HCT116 (cell line): Measurements from ENCODE around the gene MUC6. TPM values are rescaled to one million over a fixed set of nuclear protein-coding genes. Genes with fewer than 3 reads are reported as not detected.

Experiments
- ATAC-seq: fragments of 200-7000 bp; cut with Tn5 transposase; 2 replicates; pipeline ENCODE4 v1.9.1; 2020; ENCODE audit warnings: mild to moderate bottlenecking, moderate library complexity
- BruUV-seq: library from RNA; stranded (reverse); fragments of 400-500 nt; replicated peaks from 2 replicates; lab custom pipeline; 2021; lab: Mats Ljungman, UMichigan
- CTCF ChIA-PET: fragments of 300-600 bp; sonication (Branson Sonifier 250); formaldehyde crosslinking; loops from one replicate; lab custom pipeline; 2021; ENCODE audit warnings: antibody characterized with exemption; lab: Charles Lee
- POLR2A ChIA-PET: fragments of 300-600, 350-600 bp; sonication (Branson Sonifier 250); formaldehyde crosslinking; loops from one replicate; lab custom pipeline; 2021; ENCODE audit warnings: antibody characterized with exemption; lab: Charles Lee
- RAD21 ChIA-PET, 2 experiments: fragments of 300-600 bp; sonication (Branson Sonifier 250); formaldehyde crosslinking; loops; one replicate each; lab custom pipeline; 2023; ENCODE audit warnings: low total read pairs in 2 of 2; ENCODE audit not compliant: uncharacterized antibody in 2 of 2, unreplicated experiment in 2 of 2, low non-redundant PET in 1 of 2; lab: Charles Lee
- DNase-seq: peaks from one replicate; pipeline ENCODE4 v3.0.0-alpha.2; 2010; ENCODE audit warnings: low read depth, low spot score
- H2AFZ ChIP-seq: fragments of 200-600 bp; shearing (Covaris generic), sonication (generic); 2 replicates; pipeline ENCODE4 v1.6.1; 2017; ENCODE audit warnings: low read depth, mixed run types, mixed read lengths, antibody characterized with exemption, low read length; ENCODE audit not compliant: poor library complexity, severe bottlenecking
- H3K27ac ChIP-seq: 2 replicates; pipeline ENCODE4 v1.5.1; 2012; ENCODE audit warnings: low read depth, low read length
- H3K27me3 ChIP-seq: fragments of 200-600 bp; sonication (generic); 2 replicates; pipeline ENCODE4 v1.6.1; 2016; ENCODE audit warnings: mixed run types, low read length, mixed read lengths; ENCODE audit not compliant: insufficient read depth
- H3K36me3 ChIP-seq, 2 experiments: fragments of 200-500 bp in 1 of 2; fragments of 200-600 bp in 1 of 2; sonication (Bioruptor generic) in 1 of 2; sonication (generic) in 1 of 2; 2 replicates each; pipeline versions ENCODE4 v1.5.1 to v1.6.1; 2014 to 2016; ENCODE audit warnings: low read length in 2 of 2, inconsistent platforms in 1 of 2, mixed read lengths in 1 of 2, mixed run types in 1 of 2; ENCODE audit not compliant: insufficient read depth in 2 of 2, control insufficient read depth in 1 of 2
- H3K4me1 ChIP-seq, 2 experiments: fragments of 200-600 bp in 1 of 2; sonication (generic) in 1 of 2; 2 replicates each; pipeline versions ENCODE4 v1.5.1 to v1.6.1; 2012 to 2017; ENCODE audit warnings: low read length in 2 of 2, inconsistent platforms in 1 of 2, mild to moderate bottlenecking in 1 of 2, mixed read lengths in 1 of 2, mixed run types in 1 of 2, moderate library complexity in 1 of 2; ENCODE audit not compliant: insufficient read depth in 2 of 2, control insufficient read depth in 1 of 2
- H3K4me2 ChIP-seq: fragments of 200-600 bp; sonication (generic); 2 replicates; pipeline ENCODE4 v1.6.1; 2017; ENCODE audit warnings: mixed run types, low read length, mixed read lengths
- H3K4me3 ChIP-seq, 2 experiments: fragments of 200-600 bp in 1 of 2; sonication (generic) in 1 of 2; replicated peaks in 1 of 2; 2 replicates each; pipeline ENCODE4 v1.5.1; 2011 to 2016; ENCODE audit warnings: low read length in 2 of 2, control low read depth in 1 of 2, low read depth in 1 of 2, mild to moderate bottlenecking in 1 of 2, mixed read lengths in 1 of 2, mixed run types in 1 of 2
- H3K79me2 ChIP-seq: fragments of 200-600 bp; sonication (generic); 2 replicates; pipeline ENCODE4 v1.6.1; 2017; ENCODE audit warnings: mild to moderate bottlenecking, mixed run types, low read length, moderate library complexity, mixed read lengths; ENCODE audit not compliant: insufficient read depth
- H3K9ac ChIP-seq: fragments of 200-600 bp; sonication (generic); 2 replicates; pipeline ENCODE4 v1.6.1; 2016; ENCODE audit warnings: low read length, mixed read lengths
- H3K9me2 ChIP-seq: fragments of 200-600 bp; sonication (generic), shearing (Covaris generic); 2 replicates; pipeline ENCODE4 v1.6.1; 2017; ENCODE audit warnings: mixed run types, mild to moderate bottlenecking, moderate library complexity; ENCODE audit not compliant: insufficient read depth
- H3K9me3 ChIP-seq, 2 experiments: fragments of 200-500 bp in 1 of 2; fragments of 200-600 bp in 1 of 2; sonication (Bioruptor generic) in 1 of 2; sonication (generic) in 1 of 2; 2 replicates each; pipeline ENCODE4 v1.6.1; 2014 to 2017; ENCODE audit warnings: low read length in 2 of 2, mixed read lengths in 2 of 2, inconsistent platforms in 1 of 2, low read depth in 1 of 2, mild to moderate bottlenecking in 1 of 2, mixed run types in 1 of 2, moderate library complexity in 1 of 2; ENCODE audit not compliant: control insufficient read depth in 1 of 2, insufficient read depth in 1 of 2
- H4K20me1 ChIP-seq: fragments of 200-600 bp; sonication (generic), shearing (Covaris generic); 2 replicates; pipeline ENCODE4 v1.6.1; 2017; ENCODE audit warnings: mixed run types, mild to moderate bottlenecking, moderate library complexity; ENCODE audit not compliant: insufficient read depth
- ATF3 ChIP-seq: IDR thresholded peaks from 2 replicates; pipeline ENCODE4 v1.6.1; 2012
- CBX3 ChIP-seq: IDR thresholded peaks from 2 replicates; pipeline ENCODE4 v1.6.1; 2012; ENCODE audit warnings: low read depth
- CEBPB ChIP-seq: IDR thresholded peaks from 2 replicates; pipeline ENCODE4 v1.6.1; 2012; ENCODE audit warnings: low read depth
- EGR1 ChIP-seq: IDR thresholded peaks from 2 replicates; pipeline ENCODE4 v1.6.1; 2012; ENCODE audit warnings: low read depth
- EZH2 ChIP-seq: fragments of 200-600 bp; sonication (generic); IDR thresholded peaks from 2 replicates; pipeline ENCODE4 v1.6.1; 2017; ENCODE audit warnings: antibody characterized with exemption, mixed run types
- FOSL1 ChIP-seq: IDR thresholded peaks from 2 replicates; pipeline ENCODE4 v1.6.1; 2012; ENCODE audit warnings: low read depth
- JUND ChIP-seq: IDR thresholded peaks from 2 replicates; pipeline ENCODE4 v1.6.1; 2012
- RAD21 ChIP-seq: IDR thresholded peaks from 2 replicates; pipeline ENCODE4 v1.6.1; 2012; ENCODE audit warnings: low read depth, mild to moderate bottlenecking
- REST ChIP-seq: IDR thresholded peaks from 2 replicates; pipeline ENCODE4 v1.6.1; 2012; ENCODE audit warnings: low read depth
- SIN3A ChIP-seq: IDR thresholded peaks from 2 replicates; pipeline ENCODE4 v1.6.1; 2012; ENCODE audit warnings: low read depth
- SP1 ChIP-seq: IDR thresholded peaks from 2 replicates; pipeline ENCODE4 v1.6.1; 2012; ENCODE audit warnings: low read depth
- SRF ChIP-seq: IDR thresholded peaks from 2 replicates; pipeline ENCODE4 v1.6.1; 2012; ENCODE audit warnings: low read depth
- TCF7L2 ChIP-seq: IDR thresholded peaks from 2 replicates; pipeline ENCODE4 v1.7.0; 2011; ENCODE audit warnings: borderline replicate concordance, inconsistent platforms; ENCODE audit not compliant: insufficient read depth, insufficient read length; ENCODE audit errors: extremely low read depth
- YY1 ChIP-seq: IDR thresholded peaks from 2 replicates; pipeline ENCODE4 v1.6.1; 2011; ENCODE audit warnings: low read length, low read depth, moderate library complexity, mild to moderate bottlenecking; ENCODE audit not compliant: insufficient replicate concordance; ENCODE audit errors: extremely low read depth
- ZFX ChIP-seq: fragments of 450-650 bp; IDR thresholded peaks from 2 replicates; pipeline ENCODE4 v1.6.1; 2017
- intact Hi-C: fragments of 100-400 bp; cut with micrococcal nuclease; formaldehyde crosslinking; loops from 2 replicates; pipeline ENCODE4 v1.10.0; 2022
- total RNA-seq: library from RNA; stranded (reverse); gene quantifications from one replicate; pipeline ENCODE4 v1.2.1, GENCODE V29; 2021; ENCODE audit not compliant: unreplicated experiment
- TF ChIP-seq, protein P1 (sequence below): IDR thresholded peaks from 2 replicates; pipeline ENCODE4 v1.6.1; 2012
- TF ChIP-seq, protein P2 (sequence below): IDR thresholded peaks from 2 replicates; pipeline ENCODE4 v1.6.1; 2011; ENCODE audit warnings: mild to moderate bottlenecking, low read length, moderate library complexity; ENCODE audit not compliant: insufficient replicate concordance; ENCODE audit errors: extremely low read depth

MUC6 gene
- total RNA-seq, 1 experiment from 2014 or later = 0.02 TPM

DNA sequence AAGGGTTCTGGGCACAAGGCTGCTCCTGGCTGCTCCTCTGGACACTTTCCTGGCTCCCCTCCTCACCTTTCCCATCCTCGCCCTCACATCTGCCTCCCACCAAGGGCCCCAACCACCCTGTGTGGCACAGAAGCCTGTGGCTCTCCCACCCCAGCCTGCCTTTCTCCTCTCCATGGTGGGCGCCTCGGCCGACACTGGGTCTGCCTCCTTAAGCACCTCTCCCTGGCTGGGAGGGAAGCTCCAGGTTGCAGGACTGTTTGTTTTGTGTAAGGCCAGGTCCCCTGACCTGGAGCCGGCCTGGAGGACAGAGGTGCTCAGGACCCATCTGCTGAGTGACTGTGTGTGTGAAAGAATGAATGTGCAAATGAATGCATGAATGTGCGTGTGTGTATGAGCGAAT is 14.1 kb downstream of the MUC6 start:
- H3K4me3 ChIP-seq = no peak overlapping the region
- H3K27ac ChIP-seq = no peak overlapping the region
- intact Hi-C loops = no loop called here
- H3K4me1 ChIP-seq = no peaks in the 10 kb centered on the region
- H3K9ac ChIP-seq = no peak overlapping the region
- no peak overlapping the region for H2AFZ ChIP-seq
- no peaks in the 10 kb centered on the region for H3K79me2 ChIP-seq
- no peaks in the 10 kb centered on the region for H4K20me1 ChIP-seq
- H3K4me2 ChIP-seq = no peak overlapping the region
- BruUV-seq = no TSS peak
- DNase-seq (no peak), ATAC-seq (no peak)
- H3K27me3 ChIP-seq = no peaks in the 10 kb centered on the region
- no peaks in the 10 kb centered on the region for H3K9me3 ChIP-seq
- CTCF ChIA-PET = no interaction called here
- TF ChIP-seq SP1 (no peak), CBX3 (no peak), YY1 (no peak), TCF7L2 (no peak), ATF3 (no peak), EGR1 (no peak), EZH2 (no peak), RAD21 (no peak), CEBPB (no peak), SRF (no peak), SIN3A (no peak), REST (no peak), JUND (no peak), ZFX (no peak), FOSL1 (no peak)
- TF ChIP-seq, protein P1, sequence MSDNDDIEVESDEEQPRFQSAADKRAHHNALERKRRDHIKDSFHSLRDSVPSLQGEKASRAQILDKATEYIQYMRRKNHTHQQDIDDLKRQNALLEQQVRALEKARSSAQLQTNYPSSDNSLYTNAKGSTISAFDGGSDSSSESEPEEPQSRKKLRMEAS = no peak
- TF ChIP-seq, protein P2, sequence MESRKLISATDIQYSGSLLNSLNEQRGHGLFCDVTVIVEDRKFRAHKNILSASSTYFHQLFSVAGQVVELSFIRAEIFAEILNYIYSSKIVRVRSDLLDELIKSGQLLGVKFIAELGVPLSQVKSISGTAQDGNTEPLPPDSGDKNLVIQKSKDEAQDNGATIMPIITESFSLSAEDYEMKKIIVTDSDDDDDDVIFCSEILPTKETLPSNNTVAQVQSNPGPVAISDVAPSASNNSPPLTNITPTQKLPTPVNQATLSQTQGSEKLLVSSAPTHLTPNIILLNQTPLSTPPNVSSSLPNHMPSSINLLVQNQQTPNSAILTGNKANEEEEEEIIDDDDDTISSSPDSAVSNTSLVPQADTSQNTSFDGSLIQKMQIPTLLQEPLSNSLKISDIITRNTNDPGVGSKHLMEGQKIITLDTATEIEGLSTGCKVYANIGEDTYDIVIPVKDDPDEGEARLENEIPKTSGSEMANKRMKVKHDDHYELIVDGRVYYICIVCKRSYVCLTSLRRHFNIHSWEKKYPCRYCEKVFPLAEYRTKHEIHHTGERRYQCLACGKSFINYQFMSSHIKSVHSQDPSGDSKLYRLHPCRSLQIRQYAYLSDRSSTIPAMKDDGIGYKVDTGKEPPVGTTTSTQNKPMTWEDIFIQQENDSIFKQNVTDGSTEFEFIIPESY = no peak
- TF ChIP-seq, all 23 proteins: peak for 0
- no peaks in the 10 kb centered on the region for H3K9me2 ChIP-seq
- RAD21 ChIA-PET = no interaction called here
- POLR2A ChIA-PET = no interaction called here
- H3K36me3 ChIP-seq = no peaks in the 10 kb centered on the region
